Germinal center (tissue), 1 donor: Measurements from ENCODE around the gene ITLN1.
"Not testable (repeated sequence)": the region's sequence is repeated elsewhere in the genome, so short reads cannot be mapped to it uniquely, and the experiment has no call there.

Experiments
- DNase-seq: peaks from one replicate; pipeline ENCODE4 v3.0.0; 2012; ENCODE audit warnings: mixed read lengths, low spot score

Gene ITLN1

GRCh38 chr1:160883581-160884513 is 1.1 kb downstream of the ITLN1 start:
- no peak for DNase-seq

DNA sequence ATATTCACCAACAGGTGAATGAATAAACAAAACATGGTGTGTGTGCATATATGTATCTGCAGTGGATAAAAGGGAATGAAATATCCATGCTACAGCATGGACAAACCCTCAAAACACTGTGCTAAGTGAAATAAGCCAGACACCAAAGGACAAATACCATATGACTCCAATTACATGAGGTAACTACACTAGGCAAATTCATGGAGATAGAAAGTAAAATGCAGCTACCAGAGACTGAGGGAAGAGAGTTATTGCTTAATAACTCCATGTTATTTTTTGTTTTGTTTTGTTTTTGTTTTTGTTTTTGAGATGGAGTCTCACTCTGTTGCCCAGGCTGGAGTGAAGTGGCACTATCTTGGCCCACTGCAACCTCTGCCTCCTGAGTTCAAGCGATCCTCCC is 2.4 kb downstream of the ITLN1 start:
- DNase-seq: no peak

DNA sequence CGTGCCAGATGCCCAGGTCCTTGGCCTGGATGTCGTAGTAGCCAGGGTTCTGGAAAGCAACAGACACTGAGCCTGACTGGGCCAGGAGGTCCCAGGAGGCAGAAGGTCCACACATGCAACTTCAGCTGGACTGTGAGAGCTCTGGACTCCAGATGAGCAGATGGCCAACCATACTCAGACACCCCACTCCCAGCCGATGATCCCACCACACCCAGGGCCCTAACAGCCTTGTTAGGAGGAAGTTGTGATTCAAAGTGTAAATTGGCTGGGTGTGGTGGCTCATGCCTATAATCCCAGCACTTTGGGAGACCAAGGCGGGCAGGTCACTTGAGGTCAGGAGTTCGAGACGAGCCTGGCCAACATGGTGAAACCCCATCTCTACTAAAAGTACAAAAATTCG is 3.7 kb downstream of the ITLN1 start:
- not testable (repeated sequence) for DNase-seq

GRCh38 chr1:160880216-160880615 is 4.8 kb downstream of the ITLN1 start:
- no peak for DNase-seq

DNA sequence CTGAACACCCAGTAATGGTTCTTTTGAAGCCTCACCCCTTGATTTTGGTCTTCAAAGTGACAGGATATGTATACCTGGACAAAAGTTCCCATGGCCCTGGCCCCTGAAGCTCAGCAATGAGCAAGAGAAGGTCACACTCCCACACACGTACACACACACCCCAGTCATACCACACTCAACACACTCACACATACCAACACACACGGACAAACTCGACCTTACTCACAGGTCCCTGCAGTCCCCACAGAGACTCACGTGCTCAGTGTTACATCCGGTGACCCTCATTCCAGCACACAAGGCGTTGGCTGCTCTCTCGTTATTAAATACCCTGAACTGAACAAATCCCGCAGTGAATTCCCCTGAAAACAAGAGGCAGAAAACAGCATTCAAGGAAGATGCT is 5.9 kb downstream of the ITLN1 start:
- DNase-seq: no peak

- DNase-seq: peak; percentile 50
Measured at GRCh38 chr1:160877221-160877620, 7.8 kb downstream of the ITLN1 start.

DNA sequence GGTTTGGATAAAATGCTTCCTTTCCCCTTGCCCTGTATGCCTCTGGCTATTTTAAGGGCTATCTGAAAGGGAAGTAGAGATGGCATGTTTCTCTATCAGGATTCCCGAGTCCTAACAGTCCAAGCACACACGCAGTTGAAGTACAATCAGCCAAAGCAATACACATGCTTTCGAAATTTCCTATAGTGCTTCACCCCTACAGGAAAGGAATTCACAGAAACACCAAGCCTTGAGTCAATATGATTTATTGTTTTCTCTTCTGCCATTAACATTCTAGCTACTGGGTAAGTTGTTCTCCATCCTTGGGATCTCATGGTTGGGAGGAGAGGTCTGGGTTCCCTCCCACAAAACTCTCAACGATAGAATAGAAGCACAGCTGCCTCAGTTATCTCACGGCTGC is 8.7 kb downstream of the ITLN1 start:
- no peak for DNase-seq

DNA sequence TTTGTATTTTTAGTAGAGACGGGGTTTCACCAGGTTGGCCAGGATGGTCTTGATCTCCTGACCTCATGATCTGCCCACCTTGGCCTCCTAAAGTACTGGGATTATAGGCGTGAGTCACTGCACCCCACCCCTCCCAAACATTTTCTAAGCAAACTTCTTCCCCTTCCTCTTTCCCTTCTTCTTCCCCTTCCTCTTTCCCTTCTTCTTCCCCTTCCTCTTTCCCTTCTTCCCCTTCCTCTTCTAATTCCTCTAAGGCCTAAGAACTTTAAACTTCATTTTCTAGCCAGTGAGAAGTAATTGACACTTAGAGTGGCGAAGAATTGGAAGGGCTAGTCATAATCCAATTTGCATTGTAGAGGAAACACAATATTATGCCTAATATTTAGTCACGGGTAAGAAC is 9.4 kb downstream of the ITLN1 start:
- DNase-seq: not testable (repeated sequence)

DNA sequence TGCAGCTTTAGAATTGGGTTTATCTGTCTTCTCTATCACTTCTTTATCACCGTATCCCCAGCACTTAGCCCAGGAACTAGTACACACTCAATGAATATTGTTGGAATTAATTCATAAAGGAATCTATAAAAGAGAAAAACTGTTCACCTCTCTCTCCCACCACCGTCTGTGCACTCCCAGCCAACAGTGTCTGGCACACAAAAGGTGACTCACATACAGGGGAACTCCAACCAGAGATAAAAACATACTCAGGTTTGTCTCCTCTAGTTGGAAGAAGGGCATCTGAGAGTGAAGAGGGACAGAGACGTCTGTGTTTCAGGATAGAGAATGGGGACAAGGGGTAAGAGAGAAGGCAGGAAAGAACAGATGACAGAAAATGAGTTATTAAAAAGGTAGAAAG is 10.0 kb downstream of the ITLN1 start:
- no peak for DNase-seq

- no peak for DNase-seq
Measured at GRCh38 chr1:160868141-160868540, 16.8 kb downstream of the ITLN1 start.

- DNase-seq: not testable (repeated sequence)
Measured at GRCh38 chr1:160867651-160868050, 17.3 kb downstream of the ITLN1 start.

GRCh38 chr1:160866695-160867260 is 18.2 kb downstream of the ITLN1 start:
- DNase-seq: no peak

DNA sequence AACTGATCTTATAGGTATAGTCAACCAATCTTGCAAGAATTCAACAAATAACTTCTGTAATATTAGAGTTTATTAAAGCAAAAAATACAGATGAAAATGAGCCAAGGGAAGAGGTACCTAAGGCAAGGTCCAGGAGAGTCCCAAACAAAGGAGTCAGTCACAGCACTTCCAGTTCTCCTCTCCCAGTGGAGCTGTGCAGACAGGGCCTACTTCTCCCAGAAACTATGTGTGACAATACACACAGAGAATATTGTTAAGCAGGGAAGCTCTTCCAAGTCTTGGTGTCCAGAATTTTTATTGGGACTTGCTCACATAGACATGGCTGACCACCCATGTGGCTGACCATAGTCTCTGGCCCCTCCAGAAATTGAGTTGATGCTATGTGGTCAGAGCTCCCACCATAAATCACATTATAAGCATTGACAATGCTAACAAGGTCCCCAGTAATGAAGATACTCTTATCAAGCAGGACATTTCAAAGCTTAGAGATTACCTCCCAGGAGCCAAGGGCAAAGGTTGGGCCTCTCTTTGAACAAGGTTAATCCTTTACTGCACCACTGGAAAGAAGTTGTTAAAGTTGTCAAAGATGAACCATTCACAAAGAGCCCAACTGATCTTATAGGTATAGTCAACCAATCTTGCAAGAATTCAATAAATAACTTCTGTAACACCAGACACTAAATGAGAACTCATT is 18.8 kb downstream of the ITLN1 start:
- DNase-seq: no peak

DNA sequence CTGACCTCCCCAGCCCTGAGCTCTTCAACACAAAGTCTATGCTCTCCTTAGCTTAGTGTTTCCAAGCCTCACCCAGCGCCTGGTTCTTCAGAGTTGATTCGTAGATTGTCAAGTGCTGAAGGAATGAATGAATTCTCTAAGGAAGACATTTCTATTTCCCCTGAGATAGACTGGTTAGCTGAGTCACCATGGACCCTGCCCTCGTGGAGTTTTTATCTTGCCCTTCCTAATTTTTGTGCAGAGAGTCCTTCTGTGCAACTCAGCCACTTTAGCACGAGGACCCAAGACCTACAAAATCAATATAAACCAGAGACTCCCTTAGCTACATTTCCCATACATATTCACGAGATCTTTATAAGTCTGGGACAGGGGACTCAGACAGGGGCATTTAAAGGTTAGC is 19.6 kb downstream of the ITLN1 start:
- no peak for DNase-seq

GRCh38 chr1:160864173-160864572 is 20.8 kb downstream of the ITLN1 start:
- no peak for DNase-seq

DNA sequence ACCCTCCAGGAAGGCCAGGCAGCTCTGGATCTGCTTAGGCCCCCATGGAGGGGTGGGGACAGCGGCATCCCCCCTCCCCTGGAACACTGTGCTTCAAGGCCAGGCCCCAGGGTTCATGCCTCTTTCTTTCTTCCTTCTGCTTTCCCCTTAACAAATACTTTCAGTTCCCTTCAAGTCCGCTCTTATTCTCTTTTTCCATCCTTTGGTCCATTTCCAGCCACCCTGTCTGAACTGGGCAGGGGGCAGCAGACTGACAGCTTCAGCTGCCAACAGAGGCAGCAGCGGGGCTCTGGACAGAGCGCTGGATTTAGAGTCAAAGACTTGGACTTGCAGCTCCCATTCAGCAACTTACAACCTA is 21.2 kb downstream of the ITLN1 start:
- DNase-seq: no peak

DNA sequence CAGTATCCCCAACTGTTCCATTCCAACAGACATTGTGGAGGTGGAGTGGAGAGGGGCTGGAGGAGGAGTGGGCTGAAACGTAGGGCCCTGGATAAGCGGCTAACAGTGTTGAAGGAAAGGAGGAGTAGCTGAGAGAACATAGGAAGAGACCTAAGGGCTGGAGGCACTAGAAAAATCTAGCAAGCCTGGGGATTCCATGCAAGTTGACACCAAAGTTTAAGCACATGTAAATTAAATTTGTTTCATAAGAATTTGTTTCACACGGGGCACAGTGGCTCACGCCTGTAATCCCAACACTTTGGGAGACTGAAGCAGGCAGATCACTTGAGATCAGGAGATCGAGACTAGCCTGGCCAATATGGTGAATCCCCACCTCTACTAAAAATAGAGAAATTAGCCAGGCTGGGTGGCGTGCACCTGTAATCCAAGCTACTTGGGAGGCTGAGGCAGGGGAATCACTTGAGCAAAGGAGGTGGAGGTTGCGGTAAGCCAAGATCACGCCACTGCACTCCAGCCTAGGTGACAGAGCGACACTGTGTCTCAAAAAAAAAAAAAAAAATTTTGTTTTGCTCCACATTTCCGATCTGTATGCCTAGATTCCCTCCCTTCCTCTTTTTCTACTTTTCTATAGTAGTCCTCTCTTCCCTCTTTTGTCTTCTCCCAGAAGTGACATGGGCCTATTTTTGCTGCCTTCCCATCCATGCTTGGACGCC is 21.8 kb downstream of the ITLN1 start:
- no peak for DNase-seq

- DNase-seq: no peak
Measured at GRCh38 chr1:160862203-160863060, 22.5 kb downstream of the ITLN1 start, which contains the start of gene CD244. CD244 (minus strand) TSS chr1:160862887; CDS start chr1:160862677, 210 bp downstream.

DNA sequence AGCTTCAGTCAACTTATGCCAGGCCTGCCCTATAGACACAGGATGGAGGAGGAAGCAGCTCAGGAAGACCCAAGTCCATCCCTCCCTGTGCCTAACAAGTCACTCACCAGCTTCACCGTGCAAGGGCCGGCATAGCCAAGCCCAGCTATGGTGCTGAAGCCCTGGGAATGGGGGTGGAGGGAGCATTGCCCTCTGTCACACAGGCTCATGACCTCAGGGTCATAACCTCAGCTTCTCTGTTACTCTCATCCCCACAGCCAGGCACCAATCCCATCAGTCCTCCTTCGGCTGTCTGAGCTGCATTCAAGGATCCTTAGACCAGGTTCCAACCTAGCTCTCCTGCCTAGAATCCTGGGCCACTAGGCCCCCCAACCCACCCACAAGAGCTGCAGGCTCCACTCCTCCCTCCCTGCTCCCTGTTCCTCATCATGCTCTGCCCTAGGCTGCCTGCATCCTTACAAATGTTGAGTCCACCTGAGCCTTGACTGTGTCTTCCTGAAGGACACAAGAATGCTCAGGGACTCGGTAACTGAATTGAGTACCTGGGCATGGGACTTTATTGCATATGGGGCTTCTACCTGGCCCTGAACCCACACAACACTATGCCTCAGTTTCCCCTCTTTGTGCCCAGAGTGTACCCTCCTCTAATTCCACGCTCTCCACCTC is 24.0 kb downstream of the ITLN1 start:
- DNase-seq: no peak

GRCh38 chr1:160859166-160859565 is 25.8 kb downstream of the ITLN1 start:
- no peak for DNase-seq

GRCh38 chr1:160858507-160858906 is 26.5 kb downstream of the ITLN1 start:
- DNase-seq: no peak
